OCI-LY7 (cell line): ENCODE data around the gene ARL10. TPM values are rescaled to one million over a fixed set of nuclear protein-coding genes. Genes with fewer than 3 reads are reported as not detected.

Experiments
- BruUV-seq: library from RNA; stranded (reverse); fragments of 400-500 nt; replicated peaks from 2 replicates; lab custom pipeline; 2021; lab: Mats Ljungman, UMichigan
- CTCF ChIA-PET: fragments of 300-600 bp; sonication (Branson Sonifier 250); formaldehyde crosslinking; loops from one replicate; lab custom pipeline; 2022; ENCODE audit warnings: antibody characterized with exemption; ENCODE audit not compliant: unreplicated experiment; lab: Charles Lee
- POLR2A ChIA-PET: fragments of 300-600 bp; sonication (Branson Sonifier 250); formaldehyde crosslinking; loops from one replicate; lab custom pipeline; 2022; ENCODE audit warnings: antibody characterized with exemption; lab: Charles Lee
- DNase-seq: peaks from one replicate; pipeline ENCODE4 v3.0.0-alpha.2; 2015; ENCODE audit warnings: low spot score
- H2AFZ ChIP-seq: fragments of 200-600 bp; sonication (generic), shearing (Covaris generic); 2 replicates; pipeline ENCODE4 v1.6.1; 2014; ENCODE audit warnings: mild to moderate bottlenecking, antibody characterized with exemption, low read length, moderate library complexity
- H3K27ac ChIP-seq: fragments of 200-600 bp; sonication (generic); 2 replicates; pipeline ENCODE4 v1.5.1; 2014; ENCODE audit warnings: mixed run types, low read depth, mild to moderate bottlenecking, moderate library complexity, low read length, inconsistent platforms; ENCODE audit not compliant: poor library complexity, severe bottlenecking
- H3K36me3 ChIP-seq: fragments of 200-600 bp; sonication (generic); 2 replicates; pipeline ENCODE4 v1.6.1; 2014; ENCODE audit warnings: mild to moderate bottlenecking, antibody characterized with exemption, low read length, moderate library complexity, mixed read lengths; ENCODE audit not compliant: insufficient read depth
- H3K4me1 ChIP-seq: fragments of 200-600 bp; sonication (generic); 2 replicates; pipeline ENCODE4 v1.5.1; 2014; ENCODE audit warnings: mild to moderate bottlenecking, low read length; ENCODE audit not compliant: insufficient read depth, poor library complexity, severe bottlenecking
- H3K4me2 ChIP-seq: fragments of 200-600 bp; sonication (generic); 2 replicates; pipeline ENCODE4 v1.6.1; 2014; ENCODE audit warnings: mild to moderate bottlenecking, low read length
- H3K4me3 ChIP-seq: fragments of 200-600 bp; sonication (generic); 2 replicates; pipeline ENCODE4 v1.5.1; 2014; ENCODE audit warnings: mild to moderate bottlenecking, low read depth, low read length; ENCODE audit not compliant: poor library complexity, severe bottlenecking
- H3K79me2 ChIP-seq: fragments of 200-600 bp; sonication (generic); 2 replicates; pipeline ENCODE4 v1.6.1; 2016; ENCODE audit warnings: low read depth, mild to moderate bottlenecking, low read length, moderate library complexity, mixed read lengths; ENCODE audit not compliant: insufficient read depth
- H3K9me2 ChIP-seq: fragments of 200-600 bp; sonication (generic); 2 replicates; pipeline ENCODE4 v1.6.1; 2016; ENCODE audit warnings: mild to moderate bottlenecking, low read length, mixed read lengths; ENCODE audit not compliant: insufficient read depth
- H3K9me3 ChIP-seq: fragments of 200-600 bp; sonication (generic); 2 replicates; pipeline ENCODE4 v1.6.1; 2014; ENCODE audit warnings: mild to moderate bottlenecking, mixed run types, low read length, mixed read lengths
- H4K20me1 ChIP-seq: fragments of 200-600 bp; sonication (generic); 2 replicates; pipeline ENCODE4 v1.6.1; 2014; ENCODE audit warnings: mild to moderate bottlenecking, antibody characterized with exemption, low read length, moderate library complexity, mixed read lengths; ENCODE audit not compliant: insufficient read depth
- EZH2phosphoT487 ChIP-seq: fragments of 200-600 bp; sonication (generic); IDR thresholded peaks from 2 replicates; pipeline ENCODE4 v1.6.1; 2018; ENCODE audit warnings: low read depth, borderline replicate concordance, mild to moderate bottlenecking, mixed run types, antibody characterized with exemption, low read length, moderate library complexity, mixed read lengths
- intact Hi-C: fragments of 100-400 bp; cut with micrococcal nuclease; formaldehyde crosslinking; loops from one replicate; pipeline ENCODE4 v1.10.0; 2022; ENCODE audit not compliant: unreplicated experiment
- total RNA-seq, 2 experiments: library from RNA; depleted of rRNA in 1 of 2; stranded (reverse); fragments of >200 nt in 1 of 2; shearing (Covaris generic) in 1 of 2; gene quantifications; 2 replicates each; pipeline ENCODE4 v1.2.3, GENCODE V29; 2014 to 2022
- TF ChIP-seq, protein P1 (sequence below): fragments of 200-600 bp; sonication (generic); conservative IDR thresholded peaks from 2 replicates; pipeline ENCODE4 v1.5.1; 2014; ENCODE audit warnings: mild to moderate bottlenecking, antibody characterized with exemption, low read length, moderate library complexity, mixed read lengths

The ARL10 gene
- total RNA-seq, 2 experiments from 2014 or later: 0.06 TPM; not detected in 1

DNA sequence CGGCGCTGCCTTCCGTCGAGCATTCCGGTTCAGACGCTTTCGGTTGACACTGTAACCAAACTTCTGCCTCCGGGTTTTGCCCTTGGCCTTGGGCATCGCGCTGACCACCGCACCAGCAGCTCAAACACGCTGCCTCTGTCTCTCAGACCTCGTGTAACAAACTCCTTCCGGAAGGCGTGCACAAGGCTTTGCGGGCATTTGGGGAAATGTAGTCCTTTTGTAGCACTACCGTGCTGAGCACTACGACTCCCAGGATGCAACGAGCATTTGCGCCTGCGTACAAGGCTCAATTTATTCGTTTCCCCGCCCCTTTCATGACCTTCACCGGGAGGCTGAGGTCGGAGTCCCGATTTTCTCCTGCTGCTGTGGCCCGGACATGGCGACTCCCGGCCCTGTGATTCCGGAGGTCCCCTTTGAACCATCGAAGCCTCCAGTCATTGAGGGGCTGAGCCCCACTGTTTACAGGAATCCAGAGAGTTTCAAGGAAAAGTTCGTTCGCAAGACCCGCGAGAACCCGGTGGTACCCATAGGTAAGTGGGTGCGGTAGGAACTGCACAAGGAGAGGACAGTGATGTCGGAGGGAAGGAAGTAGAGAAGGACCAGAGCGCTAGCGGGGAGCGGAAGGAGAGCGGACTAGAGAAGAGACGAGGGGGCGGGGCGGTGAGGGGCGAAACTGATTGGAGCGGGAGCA lies 23.3 kb downstream of the ARL10 start, which contains the start of the genes HIGD2A and NOP16:
TSS of gene HIGD2A (plus strand) at position 308 of the 691 bp plus-strand sequence. CDS start at position 377, 69 bp downstream.
TSS of gene NOP16 (minus strand) at position 155 of the 691 bp plus-strand sequence. CDS start at position 96, 59 bp downstream.
- no TSS peak for BruUV-seq
- H3K9me3 ChIP-seq: no peaks in the 10 kb centered on the region
- intact Hi-C loops: loop anchor here (2.0 to 10.0 kb wide), 2 partner anchors 60 to 154 kb away; partner anchors contain the start of genes FAF2 and SIMC1
- H3K36me3 ChIP-seq: peaks cover 74% of the 10 kb centered on the region
- POLR2A ChIA-PET: interaction anchor here (0.6 to 1.9 kb wide), 6 partner anchors 26 to 1067 kb away, joined by 3 to 8 read pairs (median 3); no protein-coding TSS in a partner anchor
- H4K20me1 ChIP-seq: peaks cover 23% of the 10 kb centered on the region
- H3K9me2 ChIP-seq: no peaks in the 10 kb centered on the region
- TF ChIP-seq, protein P1, sequence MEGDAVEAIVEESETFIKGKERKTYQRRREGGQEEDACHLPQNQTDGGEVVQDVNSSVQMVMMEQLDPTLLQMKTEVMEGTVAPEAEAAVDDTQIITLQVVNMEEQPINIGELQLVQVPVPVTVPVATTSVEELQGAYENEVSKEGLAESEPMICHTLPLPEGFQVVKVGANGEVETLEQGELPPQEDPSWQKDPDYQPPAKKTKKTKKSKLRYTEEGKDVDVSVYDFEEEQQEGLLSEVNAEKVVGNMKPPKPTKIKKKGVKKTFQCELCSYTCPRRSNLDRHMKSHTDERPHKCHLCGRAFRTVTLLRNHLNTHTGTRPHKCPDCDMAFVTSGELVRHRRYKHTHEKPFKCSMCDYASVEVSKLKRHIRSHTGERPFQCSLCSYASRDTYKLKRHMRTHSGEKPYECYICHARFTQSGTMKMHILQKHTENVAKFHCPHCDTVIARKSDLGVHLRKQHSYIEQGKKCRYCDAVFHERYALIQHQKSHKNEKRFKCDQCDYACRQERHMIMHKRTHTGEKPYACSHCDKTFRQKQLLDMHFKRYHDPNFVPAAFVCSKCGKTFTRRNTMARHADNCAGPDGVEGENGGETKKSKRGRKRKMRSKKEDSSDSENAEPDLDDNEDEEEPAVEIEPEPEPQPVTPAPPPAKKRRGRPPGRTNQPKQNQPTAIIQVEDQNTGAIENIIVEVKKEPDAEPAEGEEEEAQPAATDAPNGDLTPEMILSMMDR: no peak
- no peak for TF ChIP-seq EZH2phosphoT487
- DNase-seq: peak; percentile 99
- CTCF ChIA-PET: interaction anchor here (1.0 kb wide), 1 partner anchor 28 kb away, joined by 3 read pairs; no protein-coding TSS in a partner anchor
- H3K4me1 ChIP-seq: peaks cover 26% of the 10 kb centered on the region
- H3K4me2 ChIP-seq: peak within 1 kb of the TSS; percentile 98
- H3K79me2 ChIP-seq: peaks cover 55% of the 10 kb centered on the region
- H2AFZ ChIP-seq: peak within 1 kb of the TSS; percentile 89
- H3K4me3 ChIP-seq: peak within 1 kb of the TSS; percentile 85
- H3K27ac ChIP-seq: peak within 1 kb of the TSS; percentile 86

DNA sequence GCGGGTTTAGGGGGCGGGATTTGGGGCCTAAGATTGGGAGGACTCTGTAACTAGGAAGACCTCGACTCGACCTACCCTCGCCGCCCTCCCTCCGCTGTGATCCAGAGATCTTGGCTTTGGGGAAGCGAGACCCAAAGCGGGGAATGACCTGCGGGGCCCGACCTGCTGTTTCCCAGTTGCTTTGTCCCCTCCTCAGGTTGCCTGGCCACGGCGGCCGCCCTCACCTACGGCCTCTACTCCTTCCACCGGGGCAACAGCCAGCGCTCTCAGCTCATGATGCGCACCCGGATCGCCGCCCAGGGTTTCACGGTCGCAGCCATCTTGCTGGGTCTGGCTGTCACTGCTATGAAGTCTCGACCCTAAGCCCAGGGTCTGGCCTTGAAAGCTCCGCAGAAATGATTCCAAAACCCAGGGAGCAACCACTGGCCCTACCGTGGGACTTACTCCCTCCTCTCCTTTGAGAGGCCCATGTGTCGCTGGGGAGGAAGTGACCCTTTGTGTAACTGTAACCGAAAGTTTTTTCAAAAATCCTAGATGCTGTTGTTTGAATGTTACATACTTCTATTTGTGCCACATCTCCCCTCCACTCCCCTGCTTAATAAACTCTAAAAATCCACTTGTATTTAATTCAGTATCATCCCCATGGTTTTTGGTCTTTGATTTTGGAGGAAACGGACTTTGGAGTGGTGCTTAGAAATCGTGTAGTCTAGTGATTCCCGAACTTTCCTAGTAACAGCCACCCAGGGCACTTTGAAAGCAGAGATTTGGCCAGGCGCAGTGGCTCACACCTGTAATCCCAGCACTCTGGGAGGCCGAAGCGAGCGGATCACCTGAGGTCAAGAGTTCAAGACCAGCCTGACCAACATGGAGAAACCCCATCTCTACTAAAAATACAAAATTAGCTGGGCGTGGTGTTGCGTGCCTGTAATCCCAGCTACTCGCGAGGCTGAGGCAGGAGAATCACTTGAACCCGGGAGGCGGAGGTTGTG lies 24.1 kb downstream of the ARL10 start:
- no peaks in the 10 kb centered on the region for H3K9me3 ChIP-seq
- peaks cover 23% of the 10 kb centered on the region for H4K20me1 ChIP-seq
- peak overlapping the region; percentile 86 for H3K27ac ChIP-seq
- peaks cover 26% of the 10 kb centered on the region for H3K4me1 ChIP-seq
- intact Hi-C loops: loop anchor here (2.0 to 10.0 kb wide), 2 partner anchors 59 to 155 kb away; partner anchors contain the start of genes FAF2 and SIMC1
- ChIA-PET POLR2A (interaction anchor here (0.6 to 1.9 kb wide), 6 partner anchors 9 to 1066 kb away, joined by 3 to 8 read pairs (median 4); no protein-coding TSS in a partner anchor), CTCF (interaction anchor here (0.6 to 1.0 kb wide), 2 partner anchors 27 to 154 kb away, joined by 3 read pairs; no protein-coding TSS in a partner anchor)
- H3K79me2 ChIP-seq: peaks cover 55% of the 10 kb centered on the region
- peak overlapping the region; percentile 72 for H3K4me2 ChIP-seq
- TF ChIP-seq EZH2phosphoT487: no peak
- no peaks in the 10 kb centered on the region for H3K9me2 ChIP-seq
- peak overlapping the region; percentile 43; the same call in 1 of the 2 replicates for H2AFZ ChIP-seq
- BruUV-seq: TSS peak; percentile 99
- peak overlapping the region; percentile 85 for H3K4me3 ChIP-seq
- peaks cover 72% of the 10 kb centered on the region for H3K36me3 ChIP-seq
- no peak for DNase-seq
